ENCODE data around the gene MECP2. TPM values are rescaled to one million over a fixed set of nuclear protein-coding genes. Genes with fewer than 3 reads are reported as not detected.

The MECP2 gene
- total RNA-seq, 1 donor from 2014 or later, result 13.9 TPM

GRCh38 chrX:154064637-154065435 is 32.7 kb downstream of the MECP2 start:
- DNase-seq (ENCODE audit: low spot score) (no peak), ATAC-seq (no peak)

- no peak for ATAC-seq
Measured at GRCh38 chrX:154063234-154063633, 34.3 kb downstream of the MECP2 start.

GRCh38 chrX:154061801-154062200 is 35.7 kb downstream of the MECP2 start:
- ATAC-seq (no peak), DNase-seq (ENCODE audit: low spot score) (no peak)

More at GRCh38 chrX:154063234-154063633, 34.3 kb downstream of the MECP2 start:
- DNase-seq (ENCODE audit: low spot score), result no peak

- ATAC-seq (no peak), DNase-seq (ENCODE audit: low spot score) (no peak)
Measured at GRCh38 chrX:154059729-154060245, 37.7 kb downstream of the MECP2 start.

GRCh38 chrX:154059231-154059630 is 38.3 kb downstream of the MECP2 start:
- ATAC-seq, result no peak
- no peak for DNase-seq (ENCODE audit: low spot score)

GRCh38 chrX:154058214-154058997 is 39.1 kb downstream of the MECP2 start:
- no peak for ATAC-seq
- no peak for DNase-seq (ENCODE audit: low spot score)

- ATAC-seq, result no peak
- DNase-seq (ENCODE audit: low spot score), result no peak
Measured at GRCh38 chrX:154057791-154058190, 39.7 kb downstream of the MECP2 start.

GRCh38 chrX:154056770-154057241 is 40.7 kb downstream of the MECP2 start:
- DNase-seq (ENCODE audit: low spot score), result peak; percentile 75
- ATAC-seq, result peak; percentile 94

GRCh38 chrX:154051201-154051810 is 46.2 kb downstream of the MECP2 start:
- ATAC-seq (peak; percentile 76), DNase-seq (ENCODE audit: low spot score) (peak; percentile 60)

- no peak for DNase-seq (ENCODE audit: low spot score)
- ATAC-seq, result no peak
Measured at GRCh38 chrX:154050113-154050495, 47.4 kb downstream of the MECP2 start.

- DNase-seq (ENCODE audit: low spot score), result peak; percentile 65
- ATAC-seq, result peak; percentile 85
Measured at GRCh38 chrX:154049209-154050112, 48.1 kb downstream of the MECP2 start.

GRCh38 chrX:154048398-154048797 is 49.1 kb downstream of the MECP2 start:
- no peak for ATAC-seq

GRCh38 chrX:154046940-154047610 is 50.4 kb downstream of the MECP2 start:
- ATAC-seq, result no peak

More at GRCh38 chrX:154048398-154048797, 49.1 kb downstream of the MECP2 start:
- DNase-seq (ENCODE audit: low spot score), result no peak

GRCh38 chrX:154046031-154046781 is 51.3 kb downstream of the MECP2 start:
- no peak for DNase-seq (ENCODE audit: low spot score)
- ATAC-seq, result peak; percentile 16

More at GRCh38 chrX:154046940-154047610, 50.4 kb downstream of the MECP2 start:
- no peak for DNase-seq (ENCODE audit: low spot score)

GRCh38 chrX:154044091-154044490 is 53.4 kb downstream of the MECP2 start:
- DNase-seq (ENCODE audit: low spot score), result no peak
- no peak for ATAC-seq

GRCh38 chrX:154043003-154043763 is 54.3 kb downstream of the MECP2 start:
- DNase-seq (ENCODE audit: low spot score) (no peak), ATAC-seq (peak; percentile 39)

- DNase-seq (ENCODE audit: low spot score), result no peak
- no peak for ATAC-seq
Measured at GRCh38 chrX:154040863-154041262, 56.7 kb downstream of the MECP2 start.

- no peak for ATAC-seq
- DNase-seq (ENCODE audit: low spot score), result no peak
Measured at GRCh38 chrX:154040307-154040756, 57.2 kb downstream of the MECP2 start.
